Measurements from ENCODE around the gene MORN3. TPM values are rescaled to one million over a fixed set of nuclear protein-coding genes. Genes with fewer than 3 reads are reported as not detected.

MORN3 gene
- total and polyA plus RNA-seq, 2 of the 8 experiments (the other 6 are each of a cell fraction or from before 2014, with no cell fraction given) = 0.39 to 0.93 TPM

DNA sequence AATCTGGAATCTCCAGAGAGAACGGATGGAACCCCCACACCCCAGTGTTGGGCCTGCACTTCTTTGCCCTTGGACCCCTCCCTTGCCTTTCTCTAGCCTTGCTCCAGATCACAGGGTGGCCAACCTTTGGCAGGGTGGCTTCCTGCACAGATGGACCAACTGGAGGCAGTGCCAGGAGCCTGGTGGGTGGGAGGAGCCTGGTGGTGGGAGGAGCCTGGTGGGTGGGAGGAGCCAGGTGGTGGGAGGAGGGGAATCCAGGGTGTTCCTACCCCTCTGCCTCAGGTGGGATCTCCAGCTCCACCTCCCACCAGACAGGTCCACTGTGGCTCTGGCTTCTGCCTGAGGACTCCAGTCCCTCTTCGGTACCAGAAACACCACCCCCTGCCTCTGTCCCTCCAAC lies 58.1 kb downstream of the MORN3 start:
- no peak overlapping the region for H4K8ac ChIP-seq (ENCODE audit: extremely low read depth, insufficient read depth, low read length)
- H3K4ac ChIP-seq (replicated peaks; ENCODE audit: insufficient read length, low read depth, low read length) = no peak overlapping the region
- H2AFZ ChIP-seq (ENCODE audit: low read length) = no peak overlapping the region
- no peaks in the 10 kb centered on the region for H3K79me2 ChIP-seq (ENCODE audit: control insufficient read depth in 1 of 2, insufficient read depth in 2 of 2, low read length in 2 of 2)
- H3K27ac ChIP-seq (ENCODE audit: low read depth, low read length) = no peak overlapping the region
- H2AK5ac ChIP-seq (ENCODE audit: low read depth, low read length) = no peak overlapping the region
- 81% methylated on average over 2 of the region's 2 CpGs; no CpG with 5 or more reads in 1 of the 2 experiments for WGBS, 2 experiments (ENCODE audit: extremely low coverage in 1 of 2, insufficient coverage in 1 of 2, insufficient read length in 1 of 2, insufficient replicate concordance in 2 of 2, low coverage in 1 of 2, low lambda C conversion rate in 2 of 2, missing lambda C conversion rate in 1 of 2)
- H3K4me1 ChIP-seq (replicated peaks in 1 of 4; ENCODE audit: control insufficient read depth in 3 of 4, insufficient read depth in 4 of 4, low read length in 3 of 4) = peaks cover 0 to 6% (median 1%) of the 10 kb centered on the region in 4 experiments; a peak in 2 of 7 replicates
- H4K91ac ChIP-seq (replicated peaks; ENCODE audit: insufficient read length, low read length) = no peak overlapping the region
- no peak overlapping the region for H3K4me2 ChIP-seq (ENCODE audit: insufficient read depth in 1 of 2, low read depth in 2 of 2, low read length in 2 of 2)
- H3K56ac ChIP-seq (replicated peaks; ENCODE audit: insufficient read length, low read depth, low read length) = no peak overlapping the region
- no peak overlapping the region for H2BK120ac ChIP-seq (replicated peaks; ENCODE audit: low read depth, low read length)
- H3K23me2 ChIP-seq (ENCODE audit: low read depth, low read length) = no peaks in the 10 kb centered on the region
- no peak overlapping the region for H2BK5ac ChIP-seq (ENCODE audit: low read depth, low read length)
- 0 out of 2 replicates have a peak overlapping the region, but pooled peaks have one; percentile 96 for H2BK15ac ChIP-seq (ENCODE audit: low read length)
- CTCF ChIA-PET (ENCODE audit: partially characterized antibody) = interaction anchor here (1.4 to 2.5 kb wide), 6 partner anchors 9 to 58 kb away, joined by 5 to 12 read pairs (median 8); partner anchors contain the start of gene KDM2B
- peak in 1 of 2 experiments; percentile 87 for DNase-seq (ENCODE audit: low read depth in 1 of 2, low spot score in 2 of 2)
- H3K79me1 ChIP-seq (ENCODE audit: low read depth, low read length) = no peaks in the 10 kb centered on the region
- no peak overlapping the region for H3K23ac ChIP-seq (ENCODE audit: insufficient read length)
- no peaks in the 10 kb centered on the region for H3K27me3 ChIP-seq (replicated peaks in 1 of 4; ENCODE audit: control insufficient read depth in 3 of 4, extremely low read depth in 1 of 4, insufficient read depth in 3 of 4, low read length in 3 of 4)
- H3K9me3 ChIP-seq (ENCODE audit: insufficient read depth in 2 of 2, low read depth in 1 of 2, low read length in 1 of 2) = no peaks in the 10 kb centered on the region
- no peak overlapping the region for H2BK20ac ChIP-seq (ENCODE audit: low read length)
- POLR2A ChIA-PET (ENCODE audit: partially characterized antibody) = interaction anchor here (0.8 to 6.9 kb wide), 7 partner anchors 10 to 52 kb away, joined by 3 to 104 read pairs (median 17); partner anchors contain the start of genes KDM2B and ORAI1
- H3K18ac ChIP-seq (ENCODE audit: extremely low read depth, low read length) = peak overlapping the region; percentile 41
- no peaks in the 10 kb centered on the region for H3K36me3 ChIP-seq (ENCODE audit: control insufficient read depth in 2 of 4, insufficient read depth in 4 of 4, low read length in 3 of 4)
- H3K9ac ChIP-seq (replicated peaks in 1 of 4; ENCODE audit: extremely low read depth in 1 of 4, low read depth in 3 of 4, low read length in 3 of 4) = no peak overlapping the region
- H3K14ac ChIP-seq (ENCODE audit: insufficient read length) = no peak overlapping the region
- no peak overlapping the region for H2BK12ac ChIP-seq (ENCODE audit: low read depth, low read length)
- H4K20me1 ChIP-seq (replicated peaks in 1 of 2; ENCODE audit: control insufficient read depth in 1 of 2, insufficient read depth in 2 of 2, low read length in 2 of 2) = no peaks in the 10 kb centered on the region
- H4K5ac ChIP-seq (ENCODE audit: insufficient read length, low read depth, low read length) = no peak overlapping the region
- no peak for FAIRE-seq
- no peak overlapping the region for H3K4me3 ChIP-seq (ENCODE audit: extremely low read depth in 1 of 4, insufficient read depth in 2 of 4, low read depth in 3 of 4, low read length in 4 of 4)
- TF ChIP-seq HDAC2 (IDR thresholded peaks at IDR 0.05; ENCODE audit: borderline replicate concordance in 1 of 2, low read depth in 2 of 2, low read length in 2 of 2) = no peak
- no peak for TF ChIP-seq EZH2 (IDR thresholded peaks at IDR 0.05; ENCODE audit: low read depth, low read length, severe bottlenecking)
- no peak for TF ChIP-seq FOSL1 (IDR thresholded peaks at IDR 0.05; ENCODE audit: insufficient read depth, low read depth, low read length)
- no peak for TF ChIP-seq CTBP2 (IDR thresholded peaks at IDR 0.05; ENCODE audit: borderline replicate concordance, insufficient read depth, insufficient read length, low read length)
- no peak for TF ChIP-seq ASH2L (IDR thresholded peaks at IDR 0.05; ENCODE audit: low read length)
- no peak for TF ChIP-seq CBX8 (IDR thresholded peaks at IDR 0.05; ENCODE audit: borderline replicate concordance, low read depth, low read length)
- TF ChIP-seq TAF1 (IDR thresholded peaks at IDR 0.05; ENCODE audit: low read depth, low read length) = no peak
- TF ChIP-seq RBBP5 (IDR thresholded peaks at IDR 0.05; ENCODE audit: borderline replicate concordance, low read depth, low read length) = no peak
- TF ChIP-seq SP2 (IDR thresholded peaks at IDR 0.05; ENCODE audit: low read length) = no peak
- TF ChIP-seq, protein P1, sequence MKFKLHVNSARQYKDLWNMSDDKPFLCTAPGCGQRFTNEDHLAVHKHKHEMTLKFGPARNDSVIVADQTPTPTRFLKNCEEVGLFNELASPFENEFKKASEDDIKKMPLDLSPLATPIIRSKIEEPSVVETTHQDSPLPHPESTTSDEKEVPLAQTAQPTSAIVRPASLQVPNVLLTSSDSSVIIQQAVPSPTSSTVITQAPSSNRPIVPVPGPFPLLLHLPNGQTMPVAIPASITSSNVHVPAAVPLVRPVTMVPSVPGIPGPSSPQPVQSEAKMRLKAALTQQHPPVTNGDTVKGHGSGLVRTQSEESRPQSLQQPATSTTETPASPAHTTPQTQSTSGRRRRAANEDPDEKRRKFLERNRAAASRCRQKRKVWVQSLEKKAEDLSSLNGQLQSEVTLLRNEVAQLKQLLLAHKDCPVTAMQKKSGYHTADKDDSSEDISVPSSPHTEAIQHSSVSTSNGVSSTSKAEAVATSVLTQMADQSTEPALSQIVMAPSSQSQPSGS (IDR thresholded peaks at IDR 0.05; ENCODE audit: low read length) = no peak
- no peak for TF ChIP-seq SIN3A (conservative IDR thresholded peaks at IDR 0.05 in 1 of 2, IDR thresholded peaks at IDR 0.05 in 1 of 2; ENCODE audit: low read depth in 1 of 2, low read length in 2 of 2)

Measured in H1 (cell line).